Ureter (tissue), 1 donor: ENCODE measurements around the gene DDX25. TPM values are rescaled to one million over a fixed set of nuclear protein-coding genes. Genes with fewer than 3 reads are reported as not detected.
A peak's percentile ranks its signal among the peaks of the same experiment; 100 is the strongest.
"Not testable (repeated sequence)": the region's sequence is repeated elsewhere in the genome, so short reads cannot be mapped to it uniquely, and the experiment has no call there.

ENCODE experiments used
- DNase-seq: peaks from one replicate; pipeline ENCODE4 v3.0.0-alpha.2; 2020; ENCODE audit warnings: low spot score
- total RNA-seq: library from RNA; stranded (reverse); gene quantifications from one replicate; pipeline ENCODE4 v1.2.4, GENCODE V29; 2023
- donor health status: DM: yes; HTN: yes; CAD: no.

DDX25 gene
- total RNA-seq, 1 donor from 2014 or later: not detected

DNA sequence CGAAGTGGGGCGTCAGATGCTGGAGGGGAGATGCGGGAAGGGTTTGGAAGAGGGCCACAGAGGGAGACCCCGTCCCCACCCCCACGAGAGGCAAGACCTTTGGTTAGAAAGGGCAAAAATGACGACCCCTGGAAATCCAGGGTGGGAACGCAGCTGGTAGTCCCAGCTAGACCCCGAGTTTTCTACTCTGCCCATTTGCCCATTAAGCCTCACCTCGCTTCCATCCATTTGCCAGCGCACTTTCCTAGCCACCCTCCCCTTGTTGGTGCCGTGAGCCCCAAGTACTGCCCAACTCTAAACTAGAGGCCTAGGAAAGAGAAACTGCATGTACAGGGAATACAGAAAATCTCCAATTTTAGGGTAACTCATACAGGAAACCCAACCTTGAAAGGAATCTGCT, 370 bp downstream of the DDX25 start:
- DNase-seq: no peak

DNA sequence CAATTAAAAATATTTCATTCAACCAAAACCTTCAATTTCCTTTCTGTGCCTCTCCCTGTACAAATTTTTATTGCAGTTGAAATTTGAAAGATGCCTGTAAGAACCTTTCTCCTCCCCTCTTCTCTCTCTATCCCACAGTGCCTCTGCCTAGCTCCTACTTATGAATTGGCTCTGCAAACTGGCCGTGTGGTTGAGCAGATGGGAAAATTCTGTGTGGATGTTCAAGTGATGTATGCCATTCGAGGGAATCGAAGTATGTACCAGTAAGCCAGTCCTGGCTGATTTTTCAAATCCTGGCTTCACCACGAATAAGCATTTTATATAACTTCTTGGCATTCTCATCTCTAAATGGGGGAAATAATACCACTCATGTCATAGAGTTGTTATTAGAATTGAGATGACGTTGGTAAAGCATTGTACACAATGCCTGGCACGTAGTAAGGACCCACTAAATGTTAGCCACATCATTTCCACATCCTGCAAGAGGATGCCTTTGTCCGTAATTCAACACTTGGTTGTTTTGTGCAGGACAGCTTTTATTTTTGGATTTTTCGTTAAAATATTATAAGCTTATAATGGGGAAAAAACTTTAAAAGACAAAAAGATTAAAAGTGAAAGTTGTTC, 6.0 kb downstream of the DDX25 start:
- no peak for DNase-seq

GRCh38 chr11:125914601-125915000, 10.3 kb downstream of the DDX25 start:
- DNase-seq: not testable (repeated sequence)

GRCh38 chr11:125916683-125917347, 12.5 kb downstream of the DDX25 start:
- no peak for DNase-seq

DNA sequence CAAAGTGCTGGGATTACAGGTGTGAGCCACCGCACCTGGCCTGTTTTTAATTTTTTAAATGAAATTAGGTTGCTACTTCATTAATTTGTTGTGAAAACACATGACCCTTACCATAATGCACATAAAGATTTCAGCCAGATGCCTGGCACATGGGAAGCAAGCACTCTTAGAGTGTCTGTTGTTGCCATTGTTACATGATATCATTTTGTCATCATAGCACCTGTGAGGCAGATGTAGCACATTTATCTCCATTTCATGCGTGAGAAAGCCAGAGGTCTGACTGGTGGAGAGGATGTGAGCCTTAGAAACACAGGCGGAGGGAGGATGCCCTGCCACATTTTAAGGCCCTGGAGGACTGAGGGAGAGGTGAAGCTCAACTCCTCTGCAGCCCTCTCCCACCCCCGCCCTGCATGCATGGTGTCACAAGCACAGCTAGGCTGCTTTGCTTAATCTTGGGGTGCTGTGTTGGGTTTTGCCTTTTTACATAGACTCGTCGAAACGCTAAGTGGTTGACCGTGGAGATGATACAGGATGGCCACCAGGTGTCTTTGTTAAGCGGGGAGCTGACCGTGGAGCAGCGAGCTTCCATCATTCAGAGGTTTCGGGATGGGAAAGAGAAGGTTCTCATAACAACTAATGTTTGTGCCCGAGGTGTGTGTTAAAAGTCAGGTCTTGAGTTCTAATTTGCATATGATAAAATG, 14.0 kb downstream of the DDX25 start:
- DNase-seq: no peak

DNA sequence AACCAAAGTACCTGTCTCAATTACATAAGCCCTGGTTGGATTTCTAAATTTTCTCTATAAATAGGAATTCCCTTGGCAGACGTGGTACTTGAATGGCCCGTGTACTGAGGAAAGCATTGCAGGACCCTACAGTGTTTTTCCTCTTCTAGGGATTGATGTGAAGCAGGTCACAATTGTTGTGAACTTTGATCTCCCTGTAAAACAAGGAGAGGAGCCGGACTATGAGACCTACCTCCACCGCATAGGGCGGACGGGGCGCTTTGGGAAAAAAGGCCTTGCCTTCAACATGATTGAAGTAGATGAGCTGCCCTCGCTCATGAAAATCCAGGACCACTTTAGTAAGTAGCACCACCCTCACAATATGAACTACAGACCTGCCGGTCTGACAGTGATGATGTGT, 16.7 kb downstream of the DDX25 start:
- no peak for DNase-seq

DNA sequence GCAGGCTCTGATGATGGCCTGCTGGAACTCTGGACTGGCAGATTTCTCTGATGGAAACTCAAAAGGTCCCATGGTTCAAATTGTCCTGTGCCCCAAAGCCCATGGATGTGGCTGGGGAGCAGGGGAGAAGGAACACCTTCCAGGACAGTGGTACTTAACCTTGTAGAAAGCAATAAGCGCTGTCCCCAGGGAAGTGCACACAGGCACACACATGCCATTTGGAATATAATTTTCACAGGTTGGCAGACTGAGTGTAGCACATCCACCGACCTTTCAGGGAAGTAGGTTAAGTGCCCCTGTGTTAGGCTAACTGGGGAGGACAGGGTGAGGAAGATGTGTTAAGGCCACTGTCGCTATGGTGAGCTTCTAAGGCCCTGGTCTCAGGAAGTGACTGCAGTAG, 17.8 kb downstream of the DDX25 start:
- no peak for DNase-seq

- peak; percentile 68 for DNase-seq
Measured at GRCh38 chr11:125923012-125923579, 18.8 kb downstream of the DDX25 start.

DNA sequence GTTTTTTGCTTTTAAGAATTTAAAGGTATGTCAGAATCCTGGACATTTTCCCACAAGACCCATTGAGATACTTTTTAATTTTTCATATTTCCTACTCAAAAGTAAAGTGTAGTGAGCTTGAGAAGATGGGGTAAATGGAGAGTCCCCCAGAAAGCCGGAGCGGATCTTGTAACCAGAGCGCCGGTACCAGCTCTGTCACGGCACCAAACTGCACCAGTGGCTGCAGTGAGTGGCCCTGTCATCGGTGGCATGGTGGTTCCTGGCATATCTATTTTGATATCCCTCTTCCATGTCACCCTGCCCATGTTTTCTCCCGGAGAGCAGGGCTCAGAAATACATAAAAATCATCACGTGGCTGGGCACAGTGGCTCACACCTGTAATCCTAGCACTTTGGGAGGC, 19.3 kb downstream of the DDX25 start:
- DNase-seq: no peak

GRCh38 chr11:125924384-125925007, 20.2 kb downstream of the DDX25 start:
- DNase-seq: no peak

DNA sequence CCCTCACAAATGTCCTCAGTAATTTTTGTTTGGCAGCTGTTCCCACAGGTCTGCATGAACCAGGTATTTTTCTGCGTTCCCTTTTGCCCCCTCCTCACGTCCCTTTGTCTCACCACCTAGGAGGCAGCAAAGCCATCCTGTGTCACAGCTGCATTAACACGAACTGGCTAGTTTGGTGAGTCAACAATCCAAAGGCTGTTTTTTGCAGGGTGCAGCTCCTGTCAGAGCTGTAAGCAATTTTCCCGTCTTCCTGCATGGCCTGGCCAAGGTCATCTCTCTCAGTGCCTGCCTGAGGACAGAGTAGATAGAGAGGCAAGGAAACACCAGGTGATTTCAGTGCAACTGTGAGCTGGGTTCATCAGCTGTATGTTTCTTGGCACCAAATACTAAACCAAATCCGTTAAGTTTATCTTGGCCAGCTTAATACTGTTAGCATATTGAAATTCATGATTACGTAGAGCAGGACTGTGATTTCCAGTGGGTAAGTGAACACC, 21.0 kb downstream of the DDX25 start:
- no peak for DNase-seq

DNA sequence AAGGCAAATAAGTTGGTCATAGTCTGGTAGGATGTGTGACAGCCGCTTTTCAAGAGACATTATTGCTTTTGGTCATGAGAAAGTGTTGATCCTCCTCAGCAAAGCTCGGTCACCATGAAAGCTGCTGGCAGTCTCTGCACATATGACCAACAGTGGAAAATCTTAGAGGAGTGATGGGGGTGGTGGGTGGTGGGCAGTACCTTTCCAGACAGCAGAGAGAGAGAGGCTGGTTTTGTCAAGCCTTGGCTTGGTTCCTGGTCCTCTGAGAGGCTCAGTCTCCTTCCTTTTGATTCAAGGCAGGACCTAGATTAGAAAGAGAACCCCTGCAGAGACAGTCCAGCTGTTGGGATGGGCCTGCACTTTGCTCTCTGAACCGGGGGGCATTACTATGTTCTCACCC, 21.5 kb downstream of the DDX25 start:
- no peak for DNase-seq

GRCh38 chr11:125926682-125927081, 22.4 kb downstream of the DDX25 start:
- no peak for DNase-seq

DNA sequence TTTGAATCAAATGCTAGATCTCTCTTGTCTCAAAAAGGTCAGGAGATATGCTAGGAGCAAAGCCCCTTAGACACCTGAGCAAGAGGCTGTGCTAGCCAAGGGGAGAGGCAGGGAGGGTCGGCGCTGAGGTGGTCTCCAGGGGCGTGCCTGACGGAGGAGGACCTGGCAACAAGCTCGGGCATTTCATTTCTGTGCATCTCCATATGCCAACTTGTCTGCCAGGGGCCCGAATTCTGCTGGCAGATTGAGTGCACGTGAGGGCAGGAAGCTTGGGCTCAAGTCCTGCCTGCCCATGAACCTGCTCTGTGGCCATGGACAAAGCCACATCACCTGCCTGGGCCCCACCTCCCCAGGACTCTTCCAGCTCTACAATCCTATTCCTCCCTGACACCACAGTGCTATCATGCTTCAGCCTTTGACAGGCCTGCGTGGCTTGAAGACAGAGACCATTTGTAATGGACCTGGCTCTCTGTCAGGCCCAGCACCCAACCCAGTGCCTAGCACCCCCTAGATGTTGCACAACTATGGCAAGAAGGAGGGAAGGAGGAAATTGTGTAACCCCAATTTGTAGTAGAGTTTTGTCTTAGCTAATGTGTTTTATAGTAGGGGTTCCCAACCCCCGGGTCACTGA, 25.3 kb downstream of the DDX25 start:
- no peak for DNase-seq

GRCh38 chr11:125930076-125930450, 25.8 kb downstream of the DDX25 start:
- no peak for DNase-seq

- no peak for DNase-seq
Measured at GRCh38 chr11:125931116-125931515, 26.8 kb downstream of the DDX25 start.

DNA sequence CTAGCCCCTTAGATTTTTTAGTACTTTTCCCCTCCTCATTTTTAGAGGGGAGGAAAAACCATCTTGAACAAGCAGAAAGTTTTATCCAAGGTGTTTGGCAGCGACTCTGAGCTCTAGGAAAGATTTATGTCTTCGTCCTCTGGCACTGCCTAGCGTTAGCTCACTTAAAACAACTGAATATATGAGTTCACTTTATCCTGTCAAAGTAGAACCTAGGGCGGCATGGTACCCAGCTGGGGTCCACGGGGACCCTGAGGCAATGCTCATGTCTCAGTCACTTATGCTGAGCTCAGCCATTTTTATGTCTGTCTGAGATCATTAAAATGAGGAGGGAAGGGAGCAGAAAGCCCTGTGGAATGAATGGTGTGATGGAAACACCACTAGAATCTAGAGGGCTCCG, 27.4 kb downstream of the DDX25 start:
- no peak for DNase-seq

DNA sequence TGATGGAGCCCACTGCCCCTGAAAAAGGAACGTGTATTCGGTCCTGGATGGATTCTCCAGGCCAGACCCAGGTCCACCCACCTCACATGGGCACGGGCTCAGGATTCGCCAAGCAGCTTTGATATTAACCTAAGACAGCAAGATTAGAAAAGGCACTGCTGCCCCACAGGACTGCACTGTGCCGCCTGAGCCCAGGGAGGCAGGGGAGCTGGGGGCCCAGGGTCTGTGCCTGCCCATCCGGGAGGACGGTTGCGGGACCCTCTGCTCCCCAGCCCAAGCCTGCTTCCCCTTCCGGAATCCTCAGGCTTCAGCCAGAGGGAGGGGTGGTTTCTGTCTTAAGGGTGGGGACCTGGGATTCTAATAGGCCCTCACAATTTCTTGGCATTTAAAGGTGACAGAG, 28.0 kb downstream of the DDX25 start:
- no peak for DNase-seq

DNA sequence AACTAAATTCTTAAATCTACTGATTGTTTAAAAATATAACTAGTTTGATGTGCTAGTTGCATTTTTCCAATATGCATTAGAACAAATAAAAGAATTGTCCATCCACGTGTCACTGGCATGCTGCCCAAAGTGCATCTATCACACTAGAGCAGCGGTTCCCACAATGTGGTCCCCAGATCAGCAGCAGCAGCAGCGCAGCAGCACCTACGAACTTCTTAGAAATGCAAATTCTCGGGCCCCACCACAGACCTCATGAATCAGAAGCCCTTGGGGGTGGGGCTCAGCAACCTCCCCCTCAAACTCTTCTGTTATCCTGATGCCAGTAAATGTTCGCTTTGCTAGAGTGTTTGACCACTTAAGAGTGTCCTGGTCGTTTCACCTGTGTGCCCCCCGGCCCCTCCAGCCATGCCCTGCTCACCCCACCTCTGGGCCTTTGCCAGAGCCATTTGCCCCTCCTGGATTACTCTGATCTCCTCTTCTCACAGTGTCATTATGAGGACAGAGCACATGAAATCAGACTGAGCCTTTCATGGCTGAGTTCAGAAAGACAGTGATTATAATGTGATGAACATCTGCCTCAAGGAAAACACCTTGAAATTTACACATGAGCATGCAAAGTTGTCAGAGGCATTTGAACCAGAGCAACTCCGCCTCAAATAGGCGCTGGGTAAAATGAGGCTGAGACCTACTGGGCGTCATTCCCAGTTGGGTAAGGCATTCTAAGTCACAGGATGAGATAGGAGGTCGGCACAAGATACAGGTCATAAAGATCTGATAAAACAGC, 28.9 kb downstream of the DDX25 start:
- DNase-seq: no peak

GRCh38 chr11:125934473-125934872, 30.2 kb downstream of the DDX25 start:
- DNase-seq: no peak

DNA sequence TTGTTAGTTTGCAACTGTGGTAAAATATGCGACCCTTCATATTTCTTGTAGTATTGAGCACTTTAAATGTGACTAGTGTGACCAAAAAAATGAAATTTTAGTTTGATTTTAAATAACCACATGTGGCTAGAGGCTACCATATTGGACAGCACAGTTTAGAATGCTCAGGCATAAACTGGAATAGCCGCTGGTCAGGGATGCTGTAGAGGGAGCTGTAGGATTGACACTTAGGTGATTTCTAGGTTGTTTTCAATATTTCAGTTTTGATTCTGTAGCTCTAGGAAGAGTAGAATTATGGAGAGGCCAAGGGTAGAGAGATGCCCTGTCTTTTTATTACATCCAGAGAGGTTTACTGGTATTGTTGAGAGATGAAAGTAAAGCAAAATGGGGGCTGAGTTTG, 30.7 kb downstream of the DDX25 start:
- DNase-seq: no peak
